ENCODE measurements around the gene KCNMB2.

DNA sequence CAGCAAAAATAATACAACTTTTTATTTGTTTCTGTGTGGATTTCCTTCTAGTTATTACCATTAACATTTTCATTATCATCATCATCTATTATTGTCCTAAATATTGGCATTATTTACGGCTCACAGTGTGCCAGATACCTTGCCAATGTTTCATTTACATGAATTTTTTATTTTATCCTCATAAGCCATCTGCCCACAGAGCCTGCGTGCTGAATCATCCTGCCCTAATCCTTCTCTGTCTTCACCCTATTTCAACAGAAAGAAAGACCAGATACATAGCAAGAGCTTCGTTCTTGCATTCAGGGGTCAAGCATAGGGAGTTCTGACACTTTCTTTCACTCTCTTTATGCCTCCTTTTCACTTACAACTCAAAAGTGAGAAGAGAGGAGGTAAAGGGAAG is 82.0 kb downstream of the KCNMB2 start:
- TF ChIP-seq, protein P1, sequence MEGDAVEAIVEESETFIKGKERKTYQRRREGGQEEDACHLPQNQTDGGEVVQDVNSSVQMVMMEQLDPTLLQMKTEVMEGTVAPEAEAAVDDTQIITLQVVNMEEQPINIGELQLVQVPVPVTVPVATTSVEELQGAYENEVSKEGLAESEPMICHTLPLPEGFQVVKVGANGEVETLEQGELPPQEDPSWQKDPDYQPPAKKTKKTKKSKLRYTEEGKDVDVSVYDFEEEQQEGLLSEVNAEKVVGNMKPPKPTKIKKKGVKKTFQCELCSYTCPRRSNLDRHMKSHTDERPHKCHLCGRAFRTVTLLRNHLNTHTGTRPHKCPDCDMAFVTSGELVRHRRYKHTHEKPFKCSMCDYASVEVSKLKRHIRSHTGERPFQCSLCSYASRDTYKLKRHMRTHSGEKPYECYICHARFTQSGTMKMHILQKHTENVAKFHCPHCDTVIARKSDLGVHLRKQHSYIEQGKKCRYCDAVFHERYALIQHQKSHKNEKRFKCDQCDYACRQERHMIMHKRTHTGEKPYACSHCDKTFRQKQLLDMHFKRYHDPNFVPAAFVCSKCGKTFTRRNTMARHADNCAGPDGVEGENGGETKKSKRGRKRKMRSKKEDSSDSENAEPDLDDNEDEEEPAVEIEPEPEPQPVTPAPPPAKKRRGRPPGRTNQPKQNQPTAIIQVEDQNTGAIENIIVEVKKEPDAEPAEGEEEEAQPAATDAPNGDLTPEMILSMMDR (IDR thresholded peaks at IDR 0.05; ENCODE audit: poor library complexity): no peak
- TF ChIP-seq EZH2 (IDR thresholded peaks at IDR 0.05; ENCODE audit: borderline replicate concordance): no peak

Measured in hepatocyte (in vitro differentiated cells).